ENCODE measurements around the gene ASCC3. TPM values are rescaled to one million over a fixed set of nuclear protein-coding genes. Genes with fewer than 3 reads are reported as not detected.

Gene ASCC3
- total RNA-seq, 1 donor from 2014 or later: 57.9 TPM

DNA sequence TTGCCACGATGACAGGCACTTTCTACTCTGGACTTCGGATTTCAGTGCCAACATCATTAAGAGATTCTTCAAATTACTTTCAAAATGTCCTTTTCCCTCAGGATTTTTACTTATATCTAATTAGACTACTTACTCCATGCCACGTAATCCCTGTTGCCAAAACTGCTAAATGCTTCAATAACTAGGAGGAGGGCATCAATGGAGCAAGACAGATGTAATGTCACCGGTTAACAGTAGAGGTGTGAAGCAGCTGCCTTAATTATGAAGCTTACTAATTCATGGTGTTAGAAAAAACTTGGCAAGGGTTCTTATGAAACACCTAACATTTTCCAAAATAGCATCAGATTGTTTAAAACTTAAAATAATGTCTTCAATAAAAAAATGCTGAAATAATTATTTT is 305.2 kb downstream of the ASCC3 start:
- Mint-ChIP-seq H3K9me3 (ENCODE audit: unreplicated experiment) (no peaks in the 10 kb centered on the region), H3K27me3 (ENCODE audit: unreplicated experiment) (peaks cover 2% of the 10 kb centered on the region), H3K4me1 (ENCODE audit: unreplicated experiment) (no peaks in the 10 kb centered on the region), H3K27ac (ENCODE audit: unreplicated experiment) (no peak overlapping the region), H3K36me3 (ENCODE audit: low read depth, unreplicated experiment) (no peaks in the 10 kb centered on the region), H3K4me3 (ENCODE audit: unreplicated experiment) (no peak overlapping the region)
- DNase-seq (ENCODE audit: low spot score): no peak
- TF ChIP-seq, protein P1, sequence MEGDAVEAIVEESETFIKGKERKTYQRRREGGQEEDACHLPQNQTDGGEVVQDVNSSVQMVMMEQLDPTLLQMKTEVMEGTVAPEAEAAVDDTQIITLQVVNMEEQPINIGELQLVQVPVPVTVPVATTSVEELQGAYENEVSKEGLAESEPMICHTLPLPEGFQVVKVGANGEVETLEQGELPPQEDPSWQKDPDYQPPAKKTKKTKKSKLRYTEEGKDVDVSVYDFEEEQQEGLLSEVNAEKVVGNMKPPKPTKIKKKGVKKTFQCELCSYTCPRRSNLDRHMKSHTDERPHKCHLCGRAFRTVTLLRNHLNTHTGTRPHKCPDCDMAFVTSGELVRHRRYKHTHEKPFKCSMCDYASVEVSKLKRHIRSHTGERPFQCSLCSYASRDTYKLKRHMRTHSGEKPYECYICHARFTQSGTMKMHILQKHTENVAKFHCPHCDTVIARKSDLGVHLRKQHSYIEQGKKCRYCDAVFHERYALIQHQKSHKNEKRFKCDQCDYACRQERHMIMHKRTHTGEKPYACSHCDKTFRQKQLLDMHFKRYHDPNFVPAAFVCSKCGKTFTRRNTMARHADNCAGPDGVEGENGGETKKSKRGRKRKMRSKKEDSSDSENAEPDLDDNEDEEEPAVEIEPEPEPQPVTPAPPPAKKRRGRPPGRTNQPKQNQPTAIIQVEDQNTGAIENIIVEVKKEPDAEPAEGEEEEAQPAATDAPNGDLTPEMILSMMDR (IDR thresholded peaks at IDR 0.05; ENCODE audit: unreplicated experiment): no peak

DNA sequence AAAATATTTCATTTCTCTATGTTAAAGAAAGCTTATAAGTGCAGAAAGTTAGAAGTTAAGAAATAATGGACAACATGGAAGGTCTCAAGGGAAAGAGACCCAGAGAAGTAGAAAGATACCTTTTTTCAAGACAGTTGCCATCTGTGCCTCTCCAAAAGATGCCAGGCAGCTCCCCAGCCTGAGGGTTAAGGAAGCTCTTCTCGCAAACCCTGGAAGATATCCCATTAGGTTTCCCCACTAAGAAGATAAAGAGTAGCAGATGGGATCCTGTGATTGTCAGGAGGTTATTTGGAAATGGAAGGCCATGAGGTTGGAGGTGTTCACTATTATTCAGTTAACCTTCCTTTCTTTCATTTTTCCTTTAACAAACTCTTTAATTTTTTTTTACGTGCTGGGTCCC is 306.3 kb downstream of the ASCC3 start:
- peaks cover 3% of the 10 kb centered on the region for H3K27me3 Mint-ChIP-seq (ENCODE audit: unreplicated experiment)
- H3K4me3 Mint-ChIP-seq (ENCODE audit: unreplicated experiment): no peak overlapping the region
- no peak for DNase-seq (ENCODE audit: low spot score)
- no peaks in the 10 kb centered on the region for H3K4me1 Mint-ChIP-seq (ENCODE audit: unreplicated experiment)
- peaks cover 8% of the 10 kb centered on the region for H3K36me3 Mint-ChIP-seq (ENCODE audit: low read depth, unreplicated experiment)
- H3K9me3 Mint-ChIP-seq (ENCODE audit: unreplicated experiment): no peaks in the 10 kb centered on the region
- TF ChIP-seq, protein P1 (IDR thresholded peaks at IDR 0.05; ENCODE audit: unreplicated experiment): no peak
- no peak overlapping the region for H3K27ac Mint-ChIP-seq (ENCODE audit: unreplicated experiment)

DNA sequence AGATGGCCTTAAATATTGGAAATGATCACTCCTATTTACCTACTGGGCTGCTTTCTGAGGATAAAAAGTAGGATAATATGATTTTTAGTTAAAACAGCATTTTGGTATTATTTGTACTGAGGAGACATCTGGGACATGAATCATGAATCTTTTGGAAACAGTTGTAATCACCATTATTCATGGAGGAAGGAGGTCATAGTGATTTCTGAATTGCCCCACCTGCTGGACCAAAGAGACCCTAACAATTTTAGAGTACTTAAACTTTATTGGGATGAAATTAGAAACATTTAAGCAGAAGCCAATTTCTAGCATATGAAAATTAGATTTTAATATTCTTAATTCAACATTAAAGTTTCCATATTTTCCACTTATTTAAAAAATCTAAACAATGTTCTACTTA is 308.0 kb downstream of the ASCC3 start:
- Mint-ChIP-seq H3K4me1 (ENCODE audit: unreplicated experiment) (no peaks in the 10 kb centered on the region), H3K4me3 (ENCODE audit: unreplicated experiment) (no peak overlapping the region), H3K27me3 (ENCODE audit: unreplicated experiment) (peaks cover 3% of the 10 kb centered on the region), H3K36me3 (ENCODE audit: low read depth, unreplicated experiment) (peaks cover 8% of the 10 kb centered on the region), H3K27ac (ENCODE audit: unreplicated experiment) (no peak overlapping the region), H3K9me3 (ENCODE audit: unreplicated experiment) (no peaks in the 10 kb centered on the region)
- peak; percentile 6 for DNase-seq (ENCODE audit: low spot score)
- TF ChIP-seq, protein P1 (IDR thresholded peaks at IDR 0.05; ENCODE audit: unreplicated experiment): peak; percentile 63

DNA sequence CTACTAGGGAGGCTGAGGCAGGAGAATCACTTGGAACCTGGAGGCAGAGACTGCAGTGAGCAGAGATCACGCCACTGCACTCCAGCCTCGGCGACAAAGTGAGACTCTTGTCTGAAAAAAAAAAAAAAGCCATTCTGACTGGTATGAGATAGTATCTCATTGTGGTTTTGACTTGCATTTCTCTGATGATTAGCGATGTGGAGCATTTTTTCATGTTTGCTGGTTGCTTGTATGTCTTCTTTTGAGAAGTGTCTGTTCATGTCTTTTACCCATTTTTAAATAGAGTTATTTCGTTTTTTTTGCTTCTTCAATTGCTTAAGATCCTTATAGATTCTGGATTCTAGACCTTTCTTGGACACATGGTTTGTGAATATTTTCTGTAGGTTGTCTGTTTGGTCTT is 312.9 kb downstream of the ASCC3 start:
- DNase-seq (ENCODE audit: low spot score): no peak
- H3K4me3 Mint-ChIP-seq (ENCODE audit: unreplicated experiment): no peak overlapping the region
- H3K9me3 Mint-ChIP-seq (ENCODE audit: unreplicated experiment): no peaks in the 10 kb centered on the region
- no peak overlapping the region for H3K27ac Mint-ChIP-seq (ENCODE audit: unreplicated experiment)
- peaks cover 3% of the 10 kb centered on the region for H3K27me3 Mint-ChIP-seq (ENCODE audit: unreplicated experiment)
- H3K4me1 Mint-ChIP-seq (ENCODE audit: unreplicated experiment): no peaks in the 10 kb centered on the region
- TF ChIP-seq, protein P1 (IDR thresholded peaks at IDR 0.05; ENCODE audit: unreplicated experiment): no peak
- peaks cover 8% of the 10 kb centered on the region for H3K36me3 Mint-ChIP-seq (ENCODE audit: low read depth, unreplicated experiment)

DNA sequence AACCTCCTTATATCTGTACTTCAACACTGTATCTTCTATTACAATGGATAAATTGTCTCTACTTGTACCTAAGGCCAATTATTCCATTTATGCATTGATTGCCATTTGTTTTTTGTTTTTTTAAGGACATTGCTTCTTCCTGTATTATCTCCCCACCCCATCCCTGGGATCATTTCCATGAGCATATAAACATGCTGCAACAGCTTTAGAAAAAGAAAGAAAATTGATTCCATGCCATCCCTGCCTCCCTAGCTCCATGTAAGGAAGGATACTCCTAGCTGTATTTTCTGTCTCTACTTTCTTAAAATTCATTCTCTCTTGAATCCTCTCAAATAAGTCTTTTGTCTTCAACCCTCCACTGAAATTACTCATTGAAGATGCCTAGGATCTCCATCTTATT is 314.6 kb downstream of the ASCC3 start:
- no peak overlapping the region for H3K27ac Mint-ChIP-seq (ENCODE audit: unreplicated experiment)
- peaks cover 8% of the 10 kb centered on the region for H3K36me3 Mint-ChIP-seq (ENCODE audit: low read depth, unreplicated experiment)
- TF ChIP-seq, protein P1 (IDR thresholded peaks at IDR 0.05; ENCODE audit: unreplicated experiment): no peak
- peaks cover 3% of the 10 kb centered on the region for H3K27me3 Mint-ChIP-seq (ENCODE audit: unreplicated experiment)
- DNase-seq (ENCODE audit: low spot score): no peak
- H3K4me3 Mint-ChIP-seq (ENCODE audit: unreplicated experiment): no peak overlapping the region
- H3K9me3 Mint-ChIP-seq (ENCODE audit: unreplicated experiment): no peaks in the 10 kb centered on the region
- no peaks in the 10 kb centered on the region for H3K4me1 Mint-ChIP-seq (ENCODE audit: unreplicated experiment)

Data from endothelial cell (in vitro differentiated cells).